ENCODE measurements around the gene NR3C1.

- TF ChIP-seq CTCF (IDR thresholded peaks at IDR 0.05) (no peak), POLR2AphosphoS5 (IDR thresholded peaks at IDR 0.05; ENCODE audit: insufficient read depth in 1 of 2, low read depth in 1 of 2) (no peak), POLR2A (IDR thresholded peaks at IDR 0.05) (no peak)
These were observed 2.3 kb upstream of the NR3C1 start for GRCh38 chr5:143405849-143406098.
